ENCODE data around the gene S1PR4. TPM values are rescaled to one million over a fixed set of nuclear protein-coding genes. Genes with fewer than 3 reads are reported as not detected.
"Not testable (repeated sequence)": the region's sequence is repeated elsewhere in the genome, so short reads cannot be mapped to it uniquely, and the experiment has no call there.

S1PR4 gene
- total RNA-seq, 2 experiments from 2014 or later, result 70.2 to 73.7 TPM

GRCh38 chr19:3201911-3202310 is 23.3 kb downstream of the S1PR4 start:
- H3K9me3 Mint-ChIP-seq, result no peaks in the 10 kb centered on the region
- H3K36me3 ChIP-seq (ENCODE audit: insufficient read depth, low read length), result peaks cover 40% of the 10 kb centered on the region
- DNase-seq (no peak), ATAC-seq (ENCODE audit: poor library complexity) (no peak)
- H3K27ac ChIP-seq (ENCODE audit: low read depth in 1 of 2, low read length in 2 of 2), result no peak overlapping the region
- H3K27me3 Mint-ChIP-seq, result no peaks in the 10 kb centered on the region
- no peak overlapping the region for H3K27ac Mint-ChIP-seq
- H3K4me3 ChIP-seq (ENCODE audit: low read length), result no peak overlapping the region
- H3K4me1 Mint-ChIP-seq (ENCODE audit: low read depth), result no peaks in the 10 kb centered on the region
- POLR2A ChIA-PET, result no interaction called here
- peaks cover 18% of the 10 kb centered on the region for H3K36me3 Mint-ChIP-seq (ENCODE audit: low read depth)
- H3K9me3 ChIP-seq (ENCODE audit: control insufficient read depth in 1 of 2, insufficient read depth in 1 of 2, low read length in 2 of 2), result no peaks in the 10 kb centered on the region
- intact Hi-C loops (cut with DNase I, micrococcal nuclease), result no loop called here
- H3K27me3 ChIP-seq (ENCODE audit: control insufficient read depth in 1 of 2, insufficient read depth in 2 of 2, low read length in 2 of 2), result no peaks in the 10 kb centered on the region
- TF ChIP-seq CTCF (IDR thresholded peaks at IDR 0.05), result no peak
- H3K4me1 ChIP-seq (ENCODE audit: insufficient read depth, low read length), result no peaks in the 10 kb centered on the region
- CTCF ChIA-PET, result no interaction called here
- H3K4me3 Mint-ChIP-seq, result no peak overlapping the region

GRCh38 chr19:3202346-3202745 is 23.8 kb downstream of the S1PR4 start:
- H3K36me3 ChIP-seq (ENCODE audit: insufficient read depth, low read length), result peaks cover 42% of the 10 kb centered on the region
- no peaks in the 10 kb centered on the region for H3K9me3 ChIP-seq (ENCODE audit: control insufficient read depth in 1 of 2, insufficient read depth in 1 of 2, low read length in 2 of 2)
- H3K4me1 ChIP-seq (ENCODE audit: insufficient read depth, low read length), result no peaks in the 10 kb centered on the region
- Mint-ChIP-seq H3K36me3 (ENCODE audit: low read depth) (peaks cover 18% of the 10 kb centered on the region), H3K4me3 (no peak overlapping the region), H3K4me1 (ENCODE audit: low read depth) (no peaks in the 10 kb centered on the region), H3K9me3 (no peaks in the 10 kb centered on the region), H3K27ac (no peak overlapping the region), H3K27me3 (no peaks in the 10 kb centered on the region)
- no peak for ATAC-seq (ENCODE audit: poor library complexity)
- H3K4me3 ChIP-seq (ENCODE audit: low read length), result no peak overlapping the region
- no peak for TF ChIP-seq CTCF (IDR thresholded peaks at IDR 0.05)
- no peak overlapping the region for H3K27ac ChIP-seq (ENCODE audit: low read depth in 1 of 2, low read length in 2 of 2)
- no peaks in the 10 kb centered on the region for H3K27me3 ChIP-seq (ENCODE audit: control insufficient read depth in 1 of 2, insufficient read depth in 2 of 2, low read length in 2 of 2)
- POLR2A ChIA-PET, result no interaction called here
- CTCF ChIA-PET, result interaction anchor here (0.6 kb wide), 1 partner anchor 785 kb away, joined by 4 read pairs; no protein-coding TSS in a partner anchor
- no peak for DNase-seq
- intact Hi-C loops (cut with DNase I, micrococcal nuclease), result no loop called here

GRCh38 chr19:3202895-3203294 is 24.3 kb downstream of the S1PR4 start:
- CTCF ChIA-PET, result interaction anchor here (0.6 kb wide), 1 partner anchor 785 kb away, joined by 4 read pairs; no protein-coding TSS in a partner anchor
- POLR2A ChIA-PET; H3K27me3 Mint-ChIP-seq; DNase-seq; H3K27me3 ChIP-seq (ENCODE audit: control insufficient read depth in 1 of 2, insufficient read depth in 2 of 2, low read length in 2 of 2); H3K4me3 ChIP-seq (ENCODE audit: low read length); H3K4me1 Mint-ChIP-seq (ENCODE audit: low read depth); intact Hi-C loops (cut with DNase I, micrococcal nuclease); H3K4me3 Mint-ChIP-seq; H3K27ac ChIP-seq (ENCODE audit: low read depth in 1 of 2, low read length in 2 of 2); H3K27ac Mint-ChIP-seq; ATAC-seq (ENCODE audit: poor library complexity); H3K9me3 Mint-ChIP-seq; H3K9me3 ChIP-seq (ENCODE audit: control insufficient read depth in 1 of 2, insufficient read depth in 1 of 2, low read length in 2 of 2); H3K4me1 ChIP-seq (ENCODE audit: insufficient read depth, low read length): not testable (repeated sequence)
- peaks cover 47% of the 10 kb centered on the region for H3K36me3 ChIP-seq (ENCODE audit: insufficient read depth, low read length)
- peaks cover 18% of the 10 kb centered on the region for H3K36me3 Mint-ChIP-seq (ENCODE audit: low read depth)
